ENCODE measurements around the gene SLC37A2. TPM values are rescaled to one million over a fixed set of nuclear protein-coding genes. Genes with fewer than 3 reads are reported as not detected.

Gene SLC37A2
- total and polyA plus RNA-seq, 8 donors = 2.2 to 42.5 (median 3.2) TPM

GRCh38 chr11:125117429-125117828, 54.3 kb downstream of the SLC37A2 start:
- intact Hi-C loops (cut with DNase I) = no loop called here
- no peak overlapping the region for H3K4me3 ChIP-seq
- ATAC-seq (no peak), DNase-seq (no peak)
- no peaks in the 10 kb centered on the region for H3K9me3 ChIP-seq
- no peak for TF ChIP-seq CTCF (IDR thresholded peaks at IDR 0.05)
- H3K27me3 ChIP-seq = peaks cover 0 to 4% of the 10 kb centered on the region in 2 donors
- no peaks in the 10 kb centered on the region for H3K4me1 ChIP-seq
- no peak overlapping the region for H3K27ac ChIP-seq
- no peaks in the 10 kb centered on the region for H3K36me3 ChIP-seq

- Histone ChIP-seq H3K36me3 (no peaks in the 10 kb centered on the region), H3K27ac (peak overlapping the region; percentile 47 to 59), H3K4me3 (peak overlapping the region in 1 of 2 donors; percentile 6), H3K4me1 (peaks cover 4 to 8% of the 10 kb centered on the region in 2 donors), H3K27me3 (peaks cover 0 to under 1% of the 10 kb centered on the region in 2 donors), H3K9me3 (no peaks in the 10 kb centered on the region)
- peak; percentile 64 for ATAC-seq
- no peak for DNase-seq
- intact Hi-C loops (cut with DNase I) = no loop called here
- no peak for TF ChIP-seq CTCF (IDR thresholded peaks at IDR 0.05)
Observed at GRCh38 chr11:125123194-125123946, 60.3 kb downstream of the SLC37A2 start.

GRCh38 chr11:125123947-125124617, 61.0 kb downstream of the SLC37A2 start:
- TF ChIP-seq CTCF (IDR thresholded peaks at IDR 0.05) = peak; percentile 42 to 54
- peak overlapping the region; percentile 47 to 59 for H3K27ac ChIP-seq
- peak; percentile 95 for ATAC-seq
- no peaks in the 10 kb centered on the region for H3K36me3 ChIP-seq
- peaks cover 4 to 8% of the 10 kb centered on the region in 2 donors for H3K4me1 ChIP-seq
- peaks cover 0 to 8% of the 10 kb centered on the region in 2 donors for H3K27me3 ChIP-seq
- no peaks in the 10 kb centered on the region for H3K9me3 ChIP-seq
- peak overlapping the region in 1 of 2 donors; percentile 6 for H3K4me3 ChIP-seq
- DNase-seq = peak in 2 of 4 donors; percentile 33 to 60
- intact Hi-C loops (cut with DNase I) = no loop called here

GRCh38 chr11:125124618-125124992, 61.5 kb downstream of the SLC37A2 start:
- Histone ChIP-seq H3K4me3 (no peak overlapping the region), H3K4me1 (peaks cover 4 to 8% of the 10 kb centered on the region in 2 donors), H3K36me3 (no peaks in the 10 kb centered on the region), H3K27ac (peak overlapping the region in 1 of 2 donors; percentile 59), H3K27me3 (peaks cover 0 to 11% of the 10 kb centered on the region in 2 donors), H3K9me3 (no peaks in the 10 kb centered on the region)
- ATAC-seq (no peak), DNase-seq (no peak)
- intact Hi-C loops (cut with DNase I) = no loop called here
- TF ChIP-seq CTCF (IDR thresholded peaks at IDR 0.05) = no peak

GRCh38 chr11:125128450-125128849, 65.3 kb downstream of the SLC37A2 start:
- DNase-seq (no peak), ATAC-seq (peak; percentile 18)
- H3K27ac ChIP-seq = no peak overlapping the region
- H3K4me1 ChIP-seq = peaks cover 4 to 8% of the 10 kb centered on the region in 2 donors
- H3K9me3 ChIP-seq = no peaks in the 10 kb centered on the region
- no peak overlapping the region for H3K4me3 ChIP-seq
- TF ChIP-seq CTCF (IDR thresholded peaks at IDR 0.05) = no peak
- intact Hi-C loops (cut with DNase I) = no loop called here
- H3K36me3 ChIP-seq = no peaks in the 10 kb centered on the region
- peaks cover 0 to 16% of the 10 kb centered on the region in 2 donors for H3K27me3 ChIP-seq

Measured in left lung (tissue), 10 donors.